GM12872 (cell line): ENCODE data around the gene WDR1.

ENCODE experiments used
- CTCF ChIP-seq: IDR thresholded peaks from 3 replicates; pipeline ENCODE4 v1.5.1; 2011; ENCODE audit warnings: low read depth, mild to moderate bottlenecking, low read length, moderate library complexity; ENCODE audit not compliant: insufficient read depth

The WDR1 gene

DNA sequence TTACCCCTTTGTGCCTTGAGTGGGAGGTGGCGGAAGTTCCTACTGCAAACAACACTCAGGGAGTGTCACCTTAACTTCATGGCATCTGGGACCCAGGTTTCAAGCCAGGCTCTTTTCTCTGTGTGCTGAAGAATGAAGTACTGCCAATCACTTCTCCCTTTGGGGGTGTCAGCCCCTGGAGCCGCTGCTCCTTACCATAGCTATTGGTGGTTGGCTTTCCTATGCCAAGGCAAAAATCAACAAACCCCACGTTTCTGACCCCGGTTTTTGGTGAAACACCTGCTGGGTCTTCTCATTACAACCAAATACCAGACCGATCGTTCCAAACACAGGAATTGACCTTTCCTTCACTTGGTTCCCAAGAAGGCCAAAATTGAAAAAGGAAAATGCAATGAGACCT, 75.6 kb downstream of the WDR1 start:
- TF ChIP-seq CTCF: no peak

- no peak for TF ChIP-seq CTCF
Observed at GRCh38 chr4:10040049-10040892, 76.3 kb downstream of the WDR1 start.

- no peak for TF ChIP-seq CTCF
Observed at GRCh38 chr4:10036807-10037342, 79.7 kb downstream of the WDR1 start.

GRCh38 chr4:10035130-10035529, 81.5 kb downstream of the WDR1 start:
- no peak for TF ChIP-seq CTCF

- no peak for TF ChIP-seq CTCF
Observed at GRCh38 chr4:10034612-10035104, 81.9 kb downstream of the WDR1 start.

GRCh38 chr4:10034136-10034535, 82.5 kb downstream of the WDR1 start:
- TF ChIP-seq CTCF: no peak

GRCh38 chr4:10033191-10033881, 83.3 kb downstream of the WDR1 start:
- no peak for TF ChIP-seq CTCF
